HG03521 (cell line): ENCODE measurements around the gene TMEM255B.

ENCODE experiments used
- ATAC-seq: cut with Tn5 transposase; IDR thresholded peaks from one replicate; pipeline ENCODE4 v1.9.1; 2021; ENCODE audit warnings: mild to moderate bottlenecking, moderate library complexity; ENCODE audit not compliant: unreplicated experiment

Gene TMEM255B

DNA sequence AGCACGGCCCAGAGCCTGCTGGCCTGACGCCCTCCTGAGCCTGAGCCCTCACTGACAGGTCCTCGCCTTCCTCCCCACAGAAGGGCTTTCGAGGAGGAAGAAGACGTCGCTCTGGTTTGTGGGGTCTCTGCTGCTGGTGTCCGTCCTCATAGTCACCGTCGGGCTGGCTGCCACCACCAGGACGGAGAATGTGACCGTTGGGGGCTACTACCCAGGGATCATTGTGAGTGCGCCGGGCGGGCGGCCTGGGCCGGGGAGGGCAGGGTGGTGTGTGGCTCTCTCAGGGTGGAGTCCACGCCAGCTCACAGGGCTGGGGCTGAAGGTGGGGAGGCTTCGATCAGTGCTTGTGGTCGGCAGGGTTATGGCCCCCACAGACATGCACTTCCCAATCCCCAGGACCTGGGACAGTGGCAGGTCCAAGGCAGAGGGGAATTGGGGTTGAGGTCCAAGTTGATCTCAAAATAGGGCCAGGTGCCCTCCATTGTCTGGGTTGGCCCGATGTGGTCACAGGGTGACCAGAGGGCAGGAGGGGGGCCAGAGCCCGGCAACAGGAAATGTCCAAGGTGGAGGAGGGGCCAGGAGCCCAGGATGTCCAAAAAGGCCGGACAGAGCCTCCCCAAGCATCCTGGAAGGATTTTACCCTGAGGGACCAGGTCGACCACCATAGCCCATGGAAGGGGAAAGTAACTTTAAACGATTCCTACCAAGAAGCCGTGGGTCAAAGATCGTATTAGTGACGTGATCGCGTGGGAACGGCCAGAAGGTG lies 7.2 kb downstream of the TMEM255B start:
- no peak for ATAC-seq

DNA sequence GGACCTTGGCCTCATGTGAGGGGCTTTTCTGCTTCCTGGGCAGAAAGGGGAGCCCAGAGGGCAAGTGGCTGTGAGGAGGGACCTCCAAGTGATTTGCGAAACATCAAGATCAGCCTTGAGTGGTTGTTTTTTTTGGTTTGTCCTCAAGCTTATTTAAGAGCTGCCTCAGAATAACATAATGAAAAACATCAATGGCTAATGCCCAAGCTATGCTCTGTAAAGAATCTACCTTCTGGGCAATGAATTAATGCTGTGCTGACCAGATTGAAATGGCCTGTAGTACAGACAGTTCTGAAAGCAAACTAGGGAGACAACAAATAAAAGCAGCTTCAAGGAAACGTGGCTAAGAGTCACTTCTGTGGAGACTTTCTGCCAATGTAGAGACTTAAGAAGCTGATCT lies 8.3 kb downstream of the TMEM255B start:
- ATAC-seq, result no peak

DNA sequence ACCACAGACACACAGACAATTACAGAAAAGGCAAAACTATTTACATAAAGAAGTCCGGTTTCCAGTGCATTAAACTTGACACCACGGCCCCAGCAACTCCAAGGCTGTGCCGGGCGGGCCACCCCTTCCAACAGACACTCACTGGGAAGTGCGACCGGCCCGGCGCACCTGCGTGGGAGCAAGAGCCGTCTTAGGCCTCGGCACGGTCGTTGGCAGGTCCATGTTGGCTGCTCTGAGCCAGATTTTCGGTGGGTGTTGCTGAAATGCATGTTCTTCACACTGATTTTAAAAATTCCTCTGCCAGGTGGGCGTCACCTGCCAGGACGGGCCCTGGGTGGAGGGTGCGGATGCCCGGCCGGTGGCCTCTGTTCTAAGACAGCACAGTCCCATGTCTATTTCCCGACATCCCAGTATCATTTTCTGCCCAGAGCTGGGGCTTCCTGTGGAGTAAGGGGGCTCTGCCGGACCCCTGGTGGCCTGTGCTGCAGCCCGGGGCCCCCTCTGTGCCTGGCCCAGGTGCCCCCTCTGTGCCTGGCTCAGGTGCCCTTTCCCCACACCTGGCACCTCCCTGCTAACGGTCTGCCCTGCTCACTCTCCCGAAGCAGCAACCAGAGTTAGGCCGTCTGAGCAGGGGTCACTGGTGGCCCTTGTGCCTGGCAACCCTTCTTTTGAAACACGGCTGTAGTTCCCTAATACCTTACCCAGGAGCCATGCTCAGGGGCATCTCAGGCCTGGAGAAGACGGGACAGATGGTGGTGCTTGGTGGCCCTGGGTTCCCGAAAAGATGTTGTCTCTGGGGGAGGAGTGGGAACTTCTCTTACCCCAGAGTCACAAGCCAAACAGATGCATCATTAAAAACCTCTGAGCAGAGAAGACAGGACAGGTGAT lies 9.2 kb downstream of the TMEM255B start:
- ATAC-seq, result no peak

DNA sequence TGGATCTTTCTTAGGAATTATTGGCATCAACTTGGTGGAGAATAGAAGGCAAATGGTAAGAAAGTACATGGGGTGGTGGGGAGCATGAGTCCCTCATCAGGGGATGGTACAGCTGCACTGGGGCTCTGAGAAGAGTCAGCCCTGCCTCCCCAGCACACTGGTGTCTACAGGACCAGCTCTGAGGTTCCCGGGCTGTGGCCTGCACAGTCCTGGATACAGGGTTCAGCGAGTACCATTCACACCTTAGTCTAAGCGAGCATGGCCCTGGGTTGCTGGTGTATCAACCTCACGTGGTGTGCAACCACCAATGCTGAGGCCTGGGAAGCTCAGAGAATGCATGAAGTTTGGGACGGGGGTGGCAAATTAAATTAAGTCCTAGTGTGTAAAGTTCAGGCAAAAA lies 10.1 kb downstream of the TMEM255B start:
- no peak for ATAC-seq

DNA sequence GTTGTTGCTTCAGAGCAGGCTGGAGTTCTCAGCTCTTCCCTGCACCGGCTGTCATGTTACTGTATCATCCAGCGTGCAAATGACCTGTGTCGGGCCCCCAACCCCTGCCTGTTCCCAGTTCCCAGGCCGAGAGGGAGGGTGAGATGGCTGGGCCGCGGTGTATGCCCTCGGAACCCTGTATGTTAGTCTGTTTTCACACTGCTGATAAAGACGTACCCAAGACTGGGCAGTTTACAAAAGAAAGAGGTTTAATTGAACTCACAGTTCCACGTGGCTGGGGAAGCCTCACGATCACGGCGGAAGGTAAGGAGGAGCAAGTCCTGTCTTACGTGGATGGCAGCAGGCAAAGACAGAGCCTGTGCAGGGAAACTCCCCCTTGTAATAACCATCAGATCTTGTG lies 10.9 kb downstream of the TMEM255B start:
- no peak for ATAC-seq

DNA sequence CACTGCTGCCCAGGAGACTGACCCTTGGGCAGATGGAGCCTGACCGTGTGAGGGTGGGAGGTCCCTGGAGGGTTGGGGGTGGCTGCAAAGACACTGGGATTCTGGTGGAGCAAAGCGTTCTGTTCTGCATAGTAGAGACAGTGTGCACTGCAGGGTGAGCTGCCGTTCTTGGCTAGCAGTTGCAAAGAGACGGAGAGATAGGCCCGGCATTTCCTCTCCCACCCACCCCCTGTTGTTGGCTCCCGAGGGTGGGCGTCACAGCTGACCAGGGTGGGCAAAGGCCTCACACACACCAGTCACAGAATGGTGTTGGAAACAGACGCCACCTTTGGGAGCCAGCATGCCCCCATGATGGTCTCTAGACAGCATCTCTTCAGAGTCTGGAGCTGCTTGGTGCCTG lies 11.4 kb downstream of the TMEM255B start:
- no peak for ATAC-seq

DNA sequence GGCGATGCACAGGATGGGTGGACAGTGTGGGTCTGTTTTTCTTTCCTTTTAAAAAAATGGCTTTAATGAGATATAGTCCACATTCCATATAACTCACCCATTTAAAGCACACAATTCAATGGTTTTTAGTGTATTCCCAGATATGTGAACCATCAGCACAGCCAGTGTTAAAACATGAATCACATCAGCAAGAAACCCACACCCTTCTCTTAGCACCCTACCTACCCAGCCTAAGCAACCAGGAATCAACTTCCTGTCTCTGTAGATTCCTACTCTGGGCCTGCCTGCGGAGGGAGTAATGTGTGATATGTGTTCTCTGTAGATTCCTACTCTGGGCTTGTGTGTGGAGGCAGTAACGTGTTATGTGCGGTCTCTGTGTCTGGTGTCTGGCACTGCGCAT lies 11.9 kb downstream of the TMEM255B start:
- no peak for ATAC-seq

DNA sequence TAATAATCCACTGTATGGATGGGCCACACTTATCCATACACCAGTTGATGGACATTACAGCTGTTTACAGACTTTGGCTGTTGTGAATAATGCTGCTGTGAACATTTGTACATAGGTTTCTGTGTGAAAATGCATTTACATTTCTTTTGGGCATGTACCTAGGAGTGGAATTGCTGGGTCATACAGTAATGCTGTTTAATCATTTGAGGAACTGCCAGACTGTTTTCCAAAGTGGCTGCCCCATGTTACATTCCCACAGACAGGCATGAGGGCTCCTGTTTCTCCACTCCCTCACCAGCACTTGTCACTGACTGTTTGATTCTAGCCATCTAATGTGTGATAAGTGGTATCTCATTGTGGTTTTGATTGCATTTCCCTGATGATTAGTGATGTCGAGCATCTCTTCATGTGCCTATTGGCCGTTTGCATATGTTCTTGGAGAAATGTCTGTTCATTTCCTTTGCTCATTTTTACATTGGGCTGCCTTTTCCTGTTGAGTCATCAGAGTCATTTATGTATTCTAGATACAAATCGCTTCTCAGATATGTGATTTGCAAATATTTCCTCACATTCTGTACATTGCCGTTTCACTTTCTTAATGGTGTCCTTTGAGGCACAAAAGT lies 12.8 kb downstream of the TMEM255B start:
- ATAC-seq, result no peak

DNA sequence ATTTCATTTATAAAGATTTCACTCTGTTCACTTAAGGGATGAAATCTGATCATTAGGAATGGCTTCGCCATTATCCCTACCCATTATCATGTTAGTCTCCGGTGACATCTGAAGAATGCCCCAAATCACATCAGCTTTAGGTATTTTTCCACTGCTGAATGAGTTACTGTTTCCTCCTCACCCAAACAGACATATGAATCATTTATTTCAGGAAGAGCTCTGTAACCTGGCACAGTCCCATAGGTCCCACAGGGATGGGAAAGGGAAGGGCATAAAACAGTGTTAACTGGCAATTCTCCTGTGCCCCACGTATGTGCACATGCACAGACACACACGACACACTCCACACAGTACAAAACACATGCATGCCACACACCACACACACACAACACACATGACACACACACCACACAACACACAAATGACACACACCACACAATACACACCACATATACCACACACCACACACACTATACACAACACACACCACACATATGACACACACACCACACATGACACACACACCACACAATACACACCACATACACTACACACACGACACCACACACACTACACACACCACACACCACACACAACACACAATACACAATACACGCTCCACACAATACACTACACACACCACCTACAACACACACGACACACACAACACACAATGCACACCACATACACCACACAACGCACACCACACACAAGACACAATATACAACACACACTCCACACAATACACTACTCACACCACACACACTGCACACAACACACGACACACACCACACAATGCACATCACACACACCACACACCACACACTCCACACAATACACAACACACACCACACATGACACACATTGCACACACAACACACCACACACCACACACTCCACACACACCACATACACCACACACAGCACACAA lies 15.4 kb downstream of the TMEM255B start:
- ATAC-seq, result no peak

DNA sequence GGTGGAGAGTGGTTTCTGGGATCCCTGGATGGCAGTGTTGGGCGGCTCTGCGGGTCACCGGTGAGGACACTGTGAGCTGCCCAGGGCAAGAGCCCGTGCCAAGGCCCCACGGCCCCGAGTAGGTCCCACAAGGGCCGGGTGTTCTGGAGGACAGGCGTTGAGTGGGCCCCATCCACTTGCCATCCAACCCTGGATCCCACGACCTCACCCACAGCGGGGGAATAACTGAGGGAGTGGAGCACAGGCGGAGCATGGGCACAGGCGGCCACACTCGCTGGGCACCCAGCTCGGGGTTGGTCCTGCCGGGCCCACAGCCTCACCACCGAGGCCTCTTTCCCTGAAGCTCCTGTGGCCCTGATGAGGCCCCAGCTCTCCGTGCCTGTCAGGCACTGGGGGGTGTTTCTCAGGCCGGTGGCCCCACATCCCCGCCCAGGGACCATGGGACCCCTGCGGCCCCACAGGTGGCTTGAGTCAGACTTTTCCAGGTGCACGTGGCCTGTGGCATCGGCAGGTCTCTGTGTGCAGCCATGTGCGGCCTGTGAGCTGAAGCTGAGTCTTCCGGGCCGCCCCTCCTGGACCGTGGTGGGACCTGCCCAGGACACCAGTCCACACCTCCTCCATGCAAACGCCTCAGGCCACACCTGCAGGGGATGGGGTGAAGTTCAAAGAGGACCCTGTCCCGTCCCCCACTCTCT lies 16.6 kb downstream of the TMEM255B start:
- ATAC-seq, result no peak

DNA sequence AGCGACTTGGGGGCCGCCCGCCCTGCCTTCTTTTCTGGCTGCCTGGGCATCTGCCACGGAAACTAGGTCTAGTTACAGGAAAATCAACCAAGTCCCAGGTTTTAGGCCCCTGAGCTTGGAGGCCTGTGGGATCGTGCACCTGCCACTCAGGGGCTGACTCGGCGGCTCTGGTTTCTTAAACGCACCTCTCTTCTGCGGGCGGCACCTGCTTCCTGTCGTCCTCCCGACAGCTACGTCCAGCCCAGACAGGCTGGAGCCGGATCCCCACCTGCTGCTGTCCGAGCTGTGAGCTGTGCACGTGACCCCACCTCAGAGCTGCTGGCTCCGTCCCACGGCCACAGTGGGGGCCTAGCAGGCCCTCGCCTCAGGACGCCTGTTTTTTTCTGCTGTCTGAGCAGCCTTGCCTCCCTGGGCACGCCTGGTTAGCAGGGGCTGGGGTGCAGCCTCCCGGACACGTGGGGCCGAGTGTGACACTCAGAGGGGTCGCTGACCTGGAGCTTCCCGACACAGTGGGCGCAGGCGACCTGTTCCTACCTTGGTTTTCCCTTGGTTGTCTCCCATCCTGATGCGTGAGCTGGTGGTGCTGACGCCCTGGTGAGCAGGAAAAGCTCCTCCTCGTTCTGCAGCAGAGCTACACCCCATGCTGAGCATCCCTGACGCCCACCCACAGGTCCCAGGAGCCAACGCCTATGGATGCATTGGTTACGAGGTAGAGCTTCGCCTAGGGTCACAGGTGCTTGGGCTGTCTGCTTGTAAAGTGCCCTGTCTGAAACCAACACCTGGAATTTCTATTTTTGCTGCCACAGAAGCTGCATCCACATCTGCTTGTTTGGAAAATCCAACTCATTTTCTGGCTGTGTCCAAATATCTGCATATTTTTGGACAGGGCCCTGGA lies 17.5 kb downstream of the TMEM255B start:
- ATAC-seq, result no peak

DNA sequence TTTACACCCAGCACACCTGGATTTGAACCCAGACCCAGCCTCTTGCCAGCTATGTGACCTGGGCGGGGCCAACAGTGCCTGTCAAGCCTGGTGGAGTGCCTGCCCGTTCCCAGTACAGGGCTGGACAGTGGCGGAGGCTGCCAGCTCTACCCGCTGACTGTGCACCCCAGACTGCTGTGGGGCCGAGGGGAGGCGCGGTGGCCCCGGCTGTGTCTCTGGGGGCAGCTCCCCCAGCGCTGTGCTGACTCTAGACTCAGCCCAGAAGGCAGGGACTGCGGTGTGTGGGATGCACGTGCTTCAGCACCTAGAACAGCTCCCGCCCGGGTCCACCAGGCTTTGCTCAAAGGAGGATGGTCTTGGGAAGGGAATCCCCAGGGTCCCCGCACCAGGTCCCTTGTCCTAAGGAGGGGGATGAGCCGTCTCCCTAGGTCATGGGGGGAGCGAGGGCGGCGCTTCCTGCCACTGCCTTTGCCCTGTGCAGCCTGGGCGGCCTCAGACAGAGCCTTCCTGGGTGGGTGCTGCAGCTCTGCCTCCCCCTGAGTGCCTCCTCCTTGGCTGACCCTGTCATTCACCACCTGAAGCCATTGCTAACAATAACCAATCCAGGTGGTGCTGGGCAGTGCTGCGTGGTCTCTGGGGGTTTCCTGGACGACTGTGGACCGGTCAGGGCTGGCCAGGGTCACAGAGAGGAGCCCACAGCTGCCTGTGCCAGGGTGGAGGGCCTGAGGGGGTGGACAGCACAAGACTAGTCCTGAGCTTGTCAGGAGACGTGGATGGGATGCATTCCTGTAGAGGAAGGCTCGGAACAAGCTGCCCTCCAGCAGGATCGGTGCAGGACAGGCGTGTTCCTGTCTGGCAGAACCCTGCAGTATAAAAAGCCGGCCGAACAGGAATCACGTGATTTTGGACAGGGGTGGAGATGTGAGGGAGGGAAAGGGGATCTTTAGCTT lies 18.6 kb downstream of the TMEM255B start:
- no peak for ATAC-seq

DNA sequence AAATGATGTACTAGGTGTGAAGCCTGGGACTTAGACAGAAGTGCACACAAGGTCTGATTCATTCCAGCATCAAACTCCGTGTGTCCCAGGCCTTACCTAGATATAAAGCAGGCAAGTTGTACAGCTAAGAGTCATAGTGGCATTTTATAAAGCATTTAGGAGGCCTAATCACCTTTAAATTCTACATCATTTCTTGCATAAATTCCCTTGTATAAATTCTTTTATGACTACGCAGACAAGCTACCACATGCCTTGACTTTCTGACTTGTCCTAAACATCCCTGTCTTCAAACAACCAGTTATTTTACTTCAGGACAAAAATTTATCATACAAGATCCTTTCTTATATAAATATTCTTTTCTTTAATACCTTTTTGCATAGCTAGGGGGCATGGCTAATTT lies 22.5 kb downstream of the TMEM255B start:
- ATAC-seq, result no peak

DNA sequence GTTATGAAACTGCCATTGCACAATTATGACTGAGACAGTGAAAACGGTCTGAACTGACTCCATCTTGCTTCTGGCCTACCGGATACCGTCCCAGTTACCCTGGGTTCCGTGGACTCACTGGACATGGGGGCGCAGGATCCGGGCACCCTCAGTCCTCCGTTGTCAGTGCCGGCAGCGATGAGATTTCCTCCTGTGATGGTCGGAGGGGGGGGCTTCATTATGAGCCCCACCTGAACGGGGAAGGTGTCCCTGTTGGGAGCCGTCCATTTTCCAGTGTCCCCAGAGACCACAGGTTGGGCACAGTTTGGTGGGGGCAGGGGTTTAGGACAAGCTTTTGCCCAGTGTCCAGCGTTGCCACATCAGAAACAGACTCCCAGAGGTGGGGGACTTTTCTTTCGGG lies 23.4 kb downstream of the TMEM255B start:
- ATAC-seq, result no peak

DNA sequence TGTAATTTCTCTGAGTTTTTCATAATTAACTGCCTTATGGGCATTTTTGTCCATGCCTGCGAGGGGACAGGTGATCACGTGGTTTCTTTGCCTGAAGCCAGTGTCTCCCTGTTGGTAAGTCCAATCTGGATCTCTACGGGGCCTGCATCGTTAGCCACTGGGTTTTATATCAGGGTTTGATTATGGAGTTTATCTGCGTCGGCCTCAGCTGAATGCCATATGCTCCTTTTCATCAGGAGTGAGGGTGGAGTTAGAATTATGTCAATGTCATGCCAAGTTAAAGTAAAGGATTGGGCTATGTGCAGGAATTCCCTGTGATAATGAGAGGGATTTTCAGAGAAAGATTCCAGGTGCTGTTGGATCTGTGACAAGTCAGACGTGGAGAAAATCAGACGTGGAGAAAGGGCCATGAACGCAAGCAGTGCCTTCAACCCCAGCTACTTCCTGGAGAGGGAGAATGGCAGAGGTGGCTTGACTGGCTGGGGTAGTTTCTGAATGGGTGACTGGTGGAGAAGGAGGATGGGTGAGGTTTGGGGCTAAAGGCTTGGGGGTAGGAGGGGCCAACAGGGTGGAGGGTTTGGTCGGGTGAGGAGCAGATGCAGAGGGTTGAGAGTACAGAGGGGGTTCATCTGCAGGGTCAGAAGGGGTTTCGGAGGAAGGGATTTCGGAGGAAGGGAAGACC lies 24.3 kb downstream of the TMEM255B start:
- ATAC-seq, result no peak

DNA sequence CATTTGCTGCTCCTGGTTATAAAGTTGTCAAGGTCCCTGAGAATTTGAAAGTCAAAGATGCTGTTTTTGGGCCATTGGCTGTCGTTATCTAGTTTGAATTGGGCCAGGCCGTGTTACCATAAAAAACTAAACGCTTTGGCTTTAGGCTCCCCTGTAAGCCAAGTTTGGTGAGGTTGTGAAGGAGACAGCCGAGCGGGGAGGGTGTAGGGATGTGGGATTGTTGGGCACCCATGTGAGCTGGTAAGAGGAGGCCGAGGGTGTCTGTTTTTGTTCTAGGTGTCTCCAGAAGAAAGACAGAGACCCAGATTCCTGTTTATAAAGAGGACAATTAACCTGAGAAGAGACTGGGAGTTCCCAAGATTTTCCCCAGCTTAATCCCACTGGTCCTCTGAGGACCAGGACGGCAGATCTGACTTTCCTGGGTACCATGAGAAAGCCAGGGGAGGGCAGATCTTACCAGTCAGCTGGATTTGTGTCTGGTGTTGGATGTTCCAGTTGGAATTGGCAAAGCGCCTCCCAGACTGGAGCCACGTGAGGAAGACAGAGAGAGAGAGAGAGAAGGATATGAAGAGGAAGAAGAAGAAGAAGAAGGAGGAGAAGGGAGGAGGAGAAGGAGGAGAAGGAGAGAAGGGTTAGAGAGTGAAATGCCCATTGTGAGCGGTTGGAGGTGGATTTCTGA lies 25.1 kb downstream of the TMEM255B start:
- ATAC-seq, result no peak

DNA sequence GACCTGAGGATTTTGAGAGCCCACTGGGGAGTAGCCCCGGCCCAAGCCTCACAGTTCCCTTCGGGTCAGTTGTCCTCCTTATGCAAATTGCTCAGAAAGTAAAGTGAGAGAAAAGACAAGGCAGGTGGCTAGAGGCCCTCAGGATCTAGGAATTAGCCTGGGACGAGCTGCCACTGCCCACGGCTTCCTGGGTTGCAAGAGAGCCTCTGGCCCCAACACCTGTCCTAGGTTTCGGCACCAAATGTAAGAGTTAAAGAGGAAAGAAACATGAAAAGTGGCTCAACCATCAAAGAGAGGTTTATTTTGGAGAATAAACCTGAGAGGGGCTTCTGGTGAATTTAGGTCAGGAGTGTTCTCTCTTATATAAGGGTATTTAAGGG lies 25.6 kb downstream of the TMEM255B start:
- ATAC-seq, result no peak
